GM12878 (cell line): ENCODE measurements around the gene RACGAP1. TPM values are rescaled to one million over a fixed set of nuclear protein-coding genes. Genes with fewer than 3 reads are reported as not detected.

ENCODE experiments used
- ATAC-seq: fragments of 200-7000 bp; cut with Tn5 transposase; 3 replicates; pipeline ENCODE4 v1.9.1; 2020; ENCODE audit warnings: mild to moderate bottlenecking, moderate library complexity
- BruUV-seq: library from RNA; stranded (reverse); fragments of 400-500 nt; replicated peaks from 2 replicates; lab custom pipeline; 2021; lab: Mats Ljungman, UMichigan
- CTCF ChIA-PET: fragments of 300-600 bp; sonication (Branson Sonifier 250); formaldehyde crosslinking; extraction: SDS; loops from one replicate; lab custom pipeline; 2021; ENCODE audit warnings: inconsistent platforms; lab: Yijun Ruan, JAX
- POLR2A ChIA-PET: fragments of 350-600 bp; formaldehyde crosslinking; extraction: SDS; loops from one replicate; lab custom pipeline; 2021; ENCODE audit warnings: inconsistent platforms; lab: Charles Lee
- RAD21 ChIA-PET: fragments of 300-600 bp; sonication (Branson Sonifier 250); formaldehyde crosslinking; loops from one replicate; lab custom pipeline; 2023; ENCODE audit warnings: antibody characterized with exemption; ENCODE audit not compliant: unreplicated experiment; lab: Charles Lee
- SMC1A ChIA-PET: fragments of 300-600 bp; sonication (Branson Sonifier 250); formaldehyde crosslinking; loops from one replicate; lab custom pipeline; 2023; ENCODE audit not compliant: unreplicated experiment, uncharacterized antibody; lab: Charles Lee
- DNase-seq: peaks from one replicate; pipeline ENCODE4 v3.0.0-alpha.2; 2011; ENCODE audit warnings: low read depth, low spot score
- FAIRE-seq: peaks from 3 replicates; lab custom pipeline; 2011; peaks lifted over from hg19 to GRCh38; lab: Jason Lieb, UNC
- H2AFZ ChIP-seq: 2 replicates; pipeline ENCODE4 v1.6.0; 2011; ENCODE audit warnings: low read depth, low read length, control low read depth; ENCODE audit not compliant: control insufficient read depth
- H3K27ac ChIP-seq: 2 replicates; pipeline ENCODE4 v1.5.1; 2011; ENCODE audit warnings: control low read depth; ENCODE audit not compliant: control insufficient read depth, insufficient read depth
- H3K27me3 ChIP-seq, 2 experiments: replicated peaks in 1 of 2; 2 replicates each; pipeline versions ENCODE4 v1.6.0 to v1.6.1; 2011; ENCODE audit warnings: low read length in 1 of 2; ENCODE audit not compliant: control insufficient read depth in 2 of 2, insufficient read depth in 2 of 2
- H3K36me3 ChIP-seq, 2 experiments: 2 replicates each; pipeline ENCODE4 v1.5.1; 2011; ENCODE audit warnings: low read length in 1 of 2; ENCODE audit not compliant: control insufficient read depth in 2 of 2, insufficient read depth in 2 of 2
- H3K4me1 ChIP-seq: 2 replicates; pipeline ENCODE4 v1.6.1; 2011; ENCODE audit warnings: mild to moderate bottlenecking, low read length, moderate library complexity, mixed read lengths; ENCODE audit not compliant: control insufficient read depth, insufficient read depth
- H3K4me2 ChIP-seq: 2 replicates; pipeline ENCODE4 v1.6.0; 2011; ENCODE audit warnings: control low read depth; ENCODE audit not compliant: control insufficient read depth, insufficient read depth
- H3K4me3 ChIP-seq: fragments of 200-600 bp; sonication (generic); 2 replicates; pipeline ENCODE4 v1.5.1; 2016
- H3K79me2 ChIP-seq: 2 replicates; pipeline ENCODE4 v1.6.0; 2011; ENCODE audit warnings: low read length; ENCODE audit not compliant: control insufficient read depth, insufficient read depth
- H3K9ac ChIP-seq: 2 replicates; pipeline ENCODE4 v1.8.0; 2011; ENCODE audit warnings: low read length, control low read depth, mixed read lengths; ENCODE audit not compliant: control insufficient read depth, insufficient read depth
- H3K9me3 ChIP-seq: replicated peaks from 3 replicates; pipeline ENCODE4 v1.5.1; 2011; ENCODE audit warnings: mild to moderate bottlenecking, low read length; ENCODE audit not compliant: control insufficient read depth, insufficient read depth
- H4K20me1 ChIP-seq: 2 replicates; pipeline ENCODE4 v1.6.0; 2011; ENCODE audit not compliant: control insufficient read depth, insufficient read depth
- BHLHE40 ChIP-seq, 2 experiments: fragments of 450-650 bp in 1 of 2; IDR thresholded peaks; 2 replicates each; pipeline ENCODE4 v1.6.1; 2011 to 2017; ENCODE audit warnings: low read depth in 2 of 2, borderline replicate concordance in 1 of 2, improper control_type of control experiment in 1 of 2, low read length in 1 of 2, mild to moderate bottlenecking in 1 of 2
- E2F4 ChIP-seq: IDR thresholded peaks from 2 replicates; pipeline ENCODE4 v1.6.1; 2012; ENCODE audit warnings: low read depth, low read length, improper control_type of control experiment
- EZH2 ChIP-seq: IDR thresholded peaks from 2 replicates; pipeline ENCODE4 v1.6.1; 2012; ENCODE audit warnings: low read depth, mild to moderate bottlenecking, control low read depth, inconsistent platforms, low read length, borderline replicate concordance; ENCODE audit not compliant: control insufficient read depth
- GABPA ChIP-seq: IDR thresholded peaks from 2 replicates; pipeline ENCODE4 v1.6.1; 2014; ENCODE audit warnings: antibody characterized with exemption, low read depth, mild to moderate bottlenecking, inconsistent platforms
- MYC ChIP-seq: IDR thresholded peaks from 2 replicates; pipeline ENCODE4 v1.6.1; 2011; ENCODE audit warnings: mild to moderate bottlenecking, low read length, moderate library complexity, inconsistent platforms; ENCODE audit not compliant: insufficient read depth, insufficient replicate concordance, insufficient read length, severe bottlenecking
- NBN ChIP-seq: fragments of 450-650 bp; IDR thresholded peaks from 2 replicates; pipeline ENCODE4 v1.6.1; 2016
- NR2C2 ChIP-seq: IDR thresholded peaks from 2 replicates; pipeline ENCODE4 v1.6.1; 2011; ENCODE audit warnings: borderline replicate concordance, low read depth; ENCODE audit not compliant: control insufficient read depth, insufficient read length
- PAX5 ChIP-seq: IDR thresholded peaks from 2 replicates; pipeline ENCODE4 v1.6.1; 2011; ENCODE audit warnings: low read depth, low read length, borderline replicate concordance
- TAF1 ChIP-seq: IDR thresholded peaks from 2 replicates; pipeline ENCODE4 v1.6.1; 2011; ENCODE audit warnings: mild to moderate bottlenecking, low read depth, low read length, borderline replicate concordance
- TCF7 ChIP-seq: IDR thresholded peaks from 2 replicates; pipeline ENCODE4 v1.6.1; 2014; ENCODE audit warnings: antibody characterized with exemption, borderline replicate concordance
- USF2 ChIP-seq: IDR thresholded peaks from 2 replicates; pipeline ENCODE4 v1.6.1; 2011; ENCODE audit warnings: low read depth, low read length, improper control_type of control experiment, borderline replicate concordance
- ZNF622 ChIP-seq: fragments of 450-650 bp; IDR thresholded peaks from 2 replicates; pipeline ENCODE4 v1.6.1; 2017; ENCODE audit warnings: mild to moderate bottlenecking, inconsistent platforms
- ZZZ3 ChIP-seq: IDR thresholded peaks from 2 replicates; pipeline ENCODE4 v1.6.1; 2011; ENCODE audit warnings: low read depth; ENCODE audit not compliant: control insufficient read depth, insufficient read length
- WGBS: methylation state at CpG from one replicate; pipeline ENCODE4 v1.1.6; 2016; ENCODE audit warnings: low lambda C conversion rate; ENCODE audit not compliant: insufficient replicate concordance, insufficient coverage; ENCODE audit errors: missing lambda C conversion rate; 5-methylcytosine and 5-hydroxymethylcytosine counted together
- in situ Hi-C: fragments of 300-500 bp; cut with MboI; formaldehyde crosslinking; loops from 9 replicates; pipeline ENCODE4 v1.14.3; 2018; ENCODE audit warnings: mixed read lengths
- intact Hi-C: fragments of 100-400 bp; cut with micrococcal nuclease; formaldehyde crosslinking; loops from one replicate; pipeline ENCODE4 v1.14.2; 2022; ENCODE audit not compliant: unreplicated experiment
- polyA plus RNA-seq, 11 experiments: library from polyadenylated mRNA; depleted of rRNA in 4 of 11; unstranded in 6 of 11; stranded (reverse) in 5 of 11; fragments of >200 nt; fragmentation: Nextera tagmentation in 4 of 11; fragmentation: Illumina TruSeq in 1 of 11; extraction: Ambion mirVana in 4 of 11; extraction: Trizol in 1 of 11; gene quantifications; 1 replicate in 1 of 11; 2 replicates in 10 of 11; pipeline versions ENCODE4 v1.2.1 to v1.2.3, GENCODE V29; 2011 to 2016; ENCODE audit warnings: inconsistent platforms in 2 of 11, missing spikeins in 2 of 11, low read depth in 1 of 11
- total RNA-seq, 4 experiments: library from RNA; depleted of rRNA in 3 of 4; stranded (reverse); fragments of >200 nt in 3 of 4; fragmentation: Illumina TruSeq in 1 of 4; extraction: Trizol in 1 of 4; gene quantifications; 2 replicates each; pipeline versions ENCODE4 v1.2.1 to v1.2.3, GENCODE V29; 2013 to 2021
- TF ChIP-seq, protein P1 (sequence below): IDR thresholded peaks from 2 replicates; pipeline ENCODE4 v1.6.1; 2012; ENCODE audit warnings: improper control_type of control experiment, low read depth, low read length; ENCODE audit not compliant: insufficient replicate concordance

The RACGAP1 gene
- total and polyA plus RNA-seq, 10 of the 15 experiments (the other 5 are each of a cell fraction or from before 2014, with no cell fraction given) = 32.4 to 87.9 (median 76.2) TPM

- TF ChIP-seq MYC (no peak), ZZZ3 (no peak), TCF7 (no peak), BHLHE40 (IDR thresholded peaks at IDR 0.05; ENCODE audit: borderline replicate concordance in 1 of 2, low read depth in 2 of 2, low read length in 1 of 2) (no peak), EZH2 (no peak)
- TF ChIP-seq, protein P1, sequence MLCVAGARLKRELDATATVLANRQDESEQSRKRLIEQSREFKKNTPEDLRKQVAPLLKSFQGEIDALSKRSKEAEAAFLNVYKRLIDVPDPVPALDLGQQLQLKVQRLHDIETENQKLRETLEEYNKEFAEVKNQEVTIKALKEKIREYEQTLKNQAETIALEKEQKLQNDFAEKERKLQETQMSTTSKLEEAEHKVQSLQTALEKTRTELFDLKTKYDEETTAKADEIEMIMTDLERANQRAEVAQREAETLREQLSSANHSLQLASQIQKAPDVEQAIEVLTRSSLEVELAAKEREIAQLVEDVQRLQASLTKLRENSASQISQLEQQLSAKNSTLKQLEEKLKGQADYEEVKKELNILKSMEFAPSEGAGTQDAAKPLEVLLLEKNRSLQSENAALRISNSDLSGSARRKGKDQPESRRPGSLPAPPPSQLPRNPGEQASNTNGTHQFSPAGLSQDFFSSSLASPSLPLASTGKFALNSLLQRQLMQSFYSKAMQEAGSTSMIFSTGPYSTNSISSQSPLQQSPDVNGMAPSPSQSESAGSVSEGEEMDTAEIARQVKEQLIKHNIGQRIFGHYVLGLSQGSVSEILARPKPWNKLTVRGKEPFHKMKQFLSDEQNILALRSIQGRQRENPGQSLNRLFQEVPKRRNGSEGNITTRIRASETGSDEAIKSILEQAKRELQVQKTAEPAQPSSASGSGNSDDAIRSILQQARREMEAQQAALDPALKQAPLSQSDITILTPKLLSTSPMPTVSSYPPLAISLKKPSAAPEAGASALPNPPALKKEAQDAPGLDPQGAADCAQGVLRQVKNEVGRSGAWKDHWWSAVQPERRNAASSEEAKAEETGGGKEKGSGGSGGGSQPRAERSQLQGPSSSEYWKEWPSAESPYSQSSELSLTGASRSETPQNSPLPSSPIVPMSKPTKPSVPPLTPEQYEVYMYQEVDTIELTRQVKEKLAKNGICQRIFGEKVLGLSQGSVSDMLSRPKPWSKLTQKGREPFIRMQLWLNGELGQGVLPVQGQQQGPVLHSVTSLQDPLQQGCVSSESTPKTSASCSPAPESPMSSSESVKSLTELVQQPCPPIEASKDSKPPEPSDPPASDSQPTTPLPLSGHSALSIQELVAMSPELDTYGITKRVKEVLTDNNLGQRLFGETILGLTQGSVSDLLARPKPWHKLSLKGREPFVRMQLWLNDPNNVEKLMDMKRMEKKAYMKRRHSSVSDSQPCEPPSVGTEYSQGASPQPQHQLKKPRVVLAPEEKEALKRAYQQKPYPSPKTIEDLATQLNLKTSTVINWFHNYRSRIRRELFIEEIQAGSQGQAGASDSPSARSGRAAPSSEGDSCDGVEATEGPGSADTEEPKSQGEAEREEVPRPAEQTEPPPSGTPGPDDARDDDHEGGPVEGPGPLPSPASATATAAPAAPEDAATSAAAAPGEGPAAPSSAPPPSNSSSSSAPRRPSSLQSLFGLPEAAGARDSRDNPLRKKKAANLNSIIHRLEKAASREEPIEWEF = no peak
Measured at GRCh38 chr12:49998453-49998852, 26.8 kb downstream of the RACGAP1 start (continued).

DNA sequence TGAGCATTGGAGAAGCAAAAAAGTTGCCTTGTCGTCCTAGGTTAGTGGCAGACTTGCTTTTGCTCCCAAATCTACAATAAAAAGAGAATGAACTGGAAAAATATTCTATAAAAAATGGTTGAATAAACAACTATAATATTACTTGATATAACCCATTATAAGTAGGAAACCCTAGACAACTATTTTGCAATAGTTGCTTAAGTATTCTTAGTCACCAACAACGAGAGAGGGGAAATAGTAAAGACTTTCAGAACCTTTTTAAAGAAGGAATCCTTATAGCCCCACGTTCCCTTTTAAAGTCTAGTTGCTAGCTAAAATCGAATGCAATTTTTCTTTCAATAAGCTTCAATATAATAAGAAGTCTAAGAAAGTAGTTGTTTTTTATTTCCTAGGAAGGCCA, 35.0 kb downstream of the RACGAP1 start:
- Histone ChIP-seq H3K4me3 (no peak overlapping the region), H2AFZ (no peak overlapping the region), H4K20me1 (no peaks in the 10 kb centered on the region), H3K27me3 (no peaks in the 10 kb centered on the region), H3K79me2 (no peaks in the 10 kb centered on the region), H3K9me3 (no peaks in the 10 kb centered on the region), H3K27ac (no peak overlapping the region), H3K4me2 (no peak overlapping the region), H3K36me3 (peaks cover 5 to 41% of the 10 kb centered on the region in 2 experiments), H3K9ac (no peak overlapping the region), H3K4me1 (no peaks in the 10 kb centered on the region)
- in situ Hi-C loops = no loop called here
- ChIA-PET POLR2A (no interaction called here), SMC1A (interaction anchor here (1.1 to 1.3 kb wide), 2 partner anchors 19 to 36 kb away, joined by 3 read pairs; no protein-coding TSS in a partner anchor), RAD21 (interaction anchor here (0.6 kb wide), 1 partner anchor 162 kb away, joined by 3 read pairs; the partner anchor contains the start of gene NCKAP5L), CTCF (interaction anchor here (1.4 to 1.8 kb wide), 3 partner anchors 9 to 24 kb away, joined by 4 to 5 read pairs (median 4); no protein-coding TSS in a partner anchor)
- FAIRE-seq (no peak), ATAC-seq (no peak), DNase-seq (no peak)
- intact Hi-C loops = no loop called here
- BruUV-seq = no TSS peak
- WGBS = 99% methylated on average over 4 of the region's 4 CpGs
- TF ChIP-seq NBN = no peak
- TF ChIP-seq EZH2 = no peak
- no peak for TF ChIP-seq ZNF622
- no peak for TF ChIP-seq TAF1
- TF ChIP-seq NR2C2 = no peak
- TF ChIP-seq E2F4 = no peak
- TF ChIP-seq USF2 = no peak
- no peak for TF ChIP-seq PAX5
- no peak for TF ChIP-seq GABPA
